AG09309 (cell line): ENCODE data around the gene FAM228A.
"Not testable (repeated sequence)": the region's sequence is repeated elsewhere in the genome, so short reads cannot be mapped to it uniquely, and the experiment has no call there.

Source experiments
- DNase-seq: peaks from one replicate; pipeline ENCODE4 v3.0.0-alpha.2; 2010; ENCODE audit warnings: low read depth
- H3K4me3 ChIP-seq: 2 replicates; pipeline ENCODE4 v1.5.1; 2011; ENCODE audit warnings: mild to moderate bottlenecking, low read depth, low read length, moderate library complexity; ENCODE audit not compliant: control insufficient read depth
- CTCF ChIP-seq: IDR thresholded peaks from 2 replicates; pipeline ENCODE4 v1.5.1; 2011; ENCODE audit warnings: mild to moderate bottlenecking, low read depth, low read length, inconsistent platforms; ENCODE audit not compliant: insufficient read depth, control insufficient read depth; ENCODE audit errors: missing control alignments

Gene FAM228A

GRCh38 chr2:24183366-24184069 lies 8.7 kb downstream of the FAM228A start:
- H3K4me3 ChIP-seq = no peak overlapping the region
- TF ChIP-seq CTCF = no peak
- no peak for DNase-seq

GRCh38 chr2:24189551-24189950 lies 14.7 kb downstream of the FAM228A start:
- DNase-seq = no peak
- TF ChIP-seq CTCF = no peak
- no peak overlapping the region for H3K4me3 ChIP-seq

- DNase-seq = no peak
- no peak overlapping the region for H3K4me3 ChIP-seq
- no peak for TF ChIP-seq CTCF
Observed at GRCh38 chr2:24190503-24190902, 15.7 kb downstream of the FAM228A start.

- no peak overlapping the region for H3K4me3 ChIP-seq
- no peak for TF ChIP-seq CTCF
- DNase-seq = no peak
Observed at GRCh38 chr2:24191156-24191555, 16.3 kb downstream of the FAM228A start.

GRCh38 chr2:24191848-24192247 lies 17.0 kb downstream of the FAM228A start:
- DNase-seq = no peak

GRCh38 chr2:24197213-24197612 lies 22.4 kb downstream of the FAM228A start:
- not testable (repeated sequence) for DNase-seq, H3K4me3 ChIP-seq

More at GRCh38 chr2:24191848-24192247, 17.0 kb downstream of the FAM228A start:
- no peak overlapping the region for H3K4me3 ChIP-seq
- TF ChIP-seq CTCF = no peak

- DNase-seq = no peak
- H3K4me3 ChIP-seq = no peak overlapping the region
- no peak for TF ChIP-seq CTCF
Observed at GRCh38 chr2:24199968-24200590, 25.2 kb downstream of the FAM228A start.
